WTC11 (cell line): ENCODE measurements around the gene RWDD3. TPM values are rescaled to one million over a fixed set of nuclear protein-coding genes. Genes with fewer than 3 reads are reported as not detected.

Experiments used
- ATAC-seq: fragments of 200-7000 bp; cut with Tn5 transposase; 2 replicates; pipeline ENCODE4 v1.10.0; 2021; ENCODE audit warnings: mild to moderate bottlenecking, moderate library complexity
- CTCF ChIA-PET: fragments of 300-600 bp; sonication (Branson Sonifier 250); formaldehyde crosslinking; loops from one replicate; lab custom pipeline; 2021; ENCODE audit warnings: antibody characterized with exemption; lab: Charles Lee
- POLR2A ChIA-PET: fragments of 350-600 bp; sonication (Branson Sonifier 250); formaldehyde crosslinking; loops from one replicate; lab custom pipeline; 2021; ENCODE audit warnings: antibody characterized with exemption; lab: Charles Lee
- DNase-seq: peaks from one replicate; pipeline ENCODE4 v3.0.0; 2021; ENCODE audit warnings: low spot score
- H3K27ac Mint-ChIP-seq: 2 replicates; pipeline ENCODE4 v1.8.0; 2021; ENCODE audit warnings: mixed read lengths
- H3K27me3 Mint-ChIP-seq: 2 replicates; pipeline ENCODE4 v1.8.0; 2021; ENCODE audit warnings: low read depth, mild to moderate bottlenecking, moderate library complexity, mixed read lengths
- H3K36me3 Mint-ChIP-seq: 2 replicates; pipeline ENCODE4 v1.8.0; 2021; ENCODE audit warnings: mixed read lengths
- H3K4me1 Mint-ChIP-seq: 2 replicates; pipeline ENCODE4 v1.8.0; 2022; ENCODE audit warnings: mixed read lengths
- H3K4me3 Mint-ChIP-seq: 2 replicates; pipeline ENCODE4 v1.8.0; 2021; ENCODE audit warnings: mild to moderate bottlenecking, moderate library complexity, mixed read lengths
- H3K9me3 Mint-ChIP-seq: 2 replicates; pipeline ENCODE4 v1.8.0; 2021; ENCODE audit warnings: mixed read lengths
- AR ChIP-seq: fragments of 250-450 bp; sonication (Bioruptor Pico); IDR thresholded peaks from 2 replicates; pipeline ENCODE4 v1.9.0; 2021; ENCODE audit warnings: mild to moderate bottlenecking
- ARID4B ChIP-seq: sonication (generic); formaldehyde crosslinking; IDR thresholded peaks from 2 replicates; pipeline ENCODE4 v1.8.0; 2023; ENCODE audit warnings: missing genetic modification reagents, mild to moderate bottlenecking, borderline replicate concordance
- ATF3 ChIP-seq: sonication (generic); formaldehyde crosslinking; conservative IDR thresholded peaks from 2 replicates; pipeline ENCODE4 v1.8.1; 2022; ENCODE audit warnings: mild to moderate bottlenecking, missing genetic modification reagents
- CREB1 ChIP-seq: sonication (generic); formaldehyde crosslinking; IDR thresholded peaks from 2 replicates; pipeline ENCODE4 v1.8.0; 2023; ENCODE audit warnings: mild to moderate bottlenecking, missing genetic modification reagents
- CTCF ChIP-seq: fragments of 200-600 bp; IDR thresholded peaks from 2 replicates; pipeline ENCODE4 v1.8.0; 2022; ENCODE audit warnings: antibody characterized with exemption
- E2F5 ChIP-seq: sonication (generic); formaldehyde crosslinking; IDR thresholded peaks from 2 replicates; pipeline ENCODE4 v1.8.1; 2022; ENCODE audit warnings: mild to moderate bottlenecking, moderate library complexity, missing genetic modification reagents
- ELF4 ChIP-seq: sonication (generic); formaldehyde crosslinking; IDR thresholded peaks from 2 replicates; pipeline ENCODE4 v1.8.1; 2022; ENCODE audit warnings: low read depth, mild to moderate bottlenecking, moderate library complexity, missing genetic modification reagents
- FOXP1 ChIP-seq: sonication (generic); formaldehyde crosslinking; IDR thresholded peaks from 2 replicates; pipeline ENCODE4 v1.8.0; 2022; ENCODE audit warnings: missing genetic modification reagents, mild to moderate bottlenecking, moderate library complexity, borderline replicate concordance
- MXD4 ChIP-seq: fragments of 250-450 bp; sonication (Bioruptor Pico); IDR thresholded peaks from 2 replicates; pipeline ENCODE4 v1.8.0; 2021; ENCODE audit warnings: mild to moderate bottlenecking, moderate library complexity, borderline replicate concordance
- RELA ChIP-seq: sonication (generic); formaldehyde crosslinking; IDR thresholded peaks from 2 replicates; pipeline ENCODE4 v1.8.1; 2022; ENCODE audit warnings: missing genetic modification reagents, mild to moderate bottlenecking, borderline replicate concordance
- SP1 ChIP-seq: sonication (generic); formaldehyde crosslinking; conservative IDR thresholded peaks from 2 replicates; pipeline ENCODE4 v1.8.1; 2022; ENCODE audit warnings: missing genetic modification reagents
- STAT6 ChIP-seq: sonication (generic); formaldehyde crosslinking; conservative IDR thresholded peaks from 2 replicates; pipeline ENCODE4 v1.8.1; 2023; ENCODE audit warnings: mild to moderate bottlenecking, low read depth, missing genetic modification reagents, moderate library complexity
- ZNF138 ChIP-seq: sonication (generic); formaldehyde crosslinking; conservative IDR thresholded peaks from 2 replicates; pipeline ENCODE4 v1.8.1; 2022; ENCODE audit warnings: mild to moderate bottlenecking, moderate library complexity, missing genetic modification reagents
- ZNF219 ChIP-seq: sonication (generic); formaldehyde crosslinking; IDR thresholded peaks from 2 replicates; pipeline ENCODE4 v1.8.0; 2023; ENCODE audit warnings: missing genetic modification reagents, mild to moderate bottlenecking, borderline replicate concordance
- ZNF232 ChIP-seq: sonication (generic); formaldehyde crosslinking; IDR thresholded peaks from 2 replicates; pipeline ENCODE4 v1.8.0; 2022; ENCODE audit warnings: mild to moderate bottlenecking, missing genetic modification reagents
- ZNF512 ChIP-seq: sonication (generic); formaldehyde crosslinking; IDR thresholded peaks from 2 replicates; pipeline ENCODE4 v1.8.1; 2022; ENCODE audit warnings: missing genetic modification reagents, borderline replicate concordance
- total RNA-seq: library from RNA; stranded (reverse); gene quantifications from 3 replicates; pipeline ENCODE4 v1.2.3, GENCODE V29; 2021

RWDD3 gene
- total RNA-seq, 1 experiment from 2014 or later: 13.9 TPM

- Mint-ChIP-seq H3K4me1 (peaks cover 25% of the 10 kb centered on the region), H3K9me3 (no peaks in the 10 kb centered on the region), H3K36me3 (no peaks in the 10 kb centered on the region), H3K4me3 (no peak overlapping the region), H3K27me3 (no peaks in the 10 kb centered on the region), H3K27ac (no peak overlapping the region)
- ChIA-PET CTCF (interaction anchor here (1.8 kb wide), 1 partner anchor 49 kb away, joined by 9 read pairs; the partner anchor contains the start of gene RWDD3), POLR2A (no interaction called here)
- TF ChIP-seq CTCF: no peak
- no peak for TF ChIP-seq CREB1 (CRISPR knock-in tag)
- no peak for TF ChIP-seq SP1 (CRISPR knock-in tag)
- no peak for TF ChIP-seq ZNF219 (CRISPR knock-in tag)
- no peak for TF ChIP-seq ZNF138 (CRISPR knock-in tag)
- TF ChIP-seq AR (CRISPR knock-in tag): no peak
- no peak for TF ChIP-seq STAT6 (CRISPR knock-in tag)
- TF ChIP-seq ZNF512 (CRISPR knock-in tag): no peak
- no peak for TF ChIP-seq MXD4 (CRISPR knock-in tag)
- no peak for TF ChIP-seq RELA
- no peak for TF ChIP-seq FOXP1 (CRISPR knock-in tag)
- TF ChIP-seq ELF4 (CRISPR knock-in tag): no peak
- TF ChIP-seq ATF3: no peak
- no peak for DNase-seq
- ATAC-seq: no peak
Observed at GRCh38 chr1:95282518-95282895, 48.5 kb downstream of the RWDD3 start.

GRCh38 chr1:95284420-95284819 lies 50.4 kb downstream of the RWDD3 start:
- Mint-ChIP-seq H3K9me3 (no peaks in the 10 kb centered on the region), H3K27me3 (no peaks in the 10 kb centered on the region), H3K27ac (no peak overlapping the region), H3K4me3 (no peak overlapping the region), H3K36me3 (no peaks in the 10 kb centered on the region), H3K4me1 (peaks cover 25% of the 10 kb centered on the region)
- ChIA-PET POLR2A (no interaction called here), CTCF (no interaction called here)
- ATAC-seq (no peak), DNase-seq (no peak)
- TF ChIP-seq ARID4B (CRISPR knock-in tag) (no peak), ZNF232 (no peak), E2F5 (CRISPR knock-in tag) (no peak), AR (CRISPR knock-in tag) (no peak)
